Neural crest cell (in vitro differentiated cells): Measurements from ENCODE around the gene C19orf12. TPM values are rescaled to one million over a fixed set of nuclear protein-coding genes. Genes with fewer than 3 reads are reported as not detected.
"Not testable (repeated sequence)": the region's sequence is repeated elsewhere in the genome, so short reads cannot be mapped to it uniquely, and the experiment has no call there.

ENCODE experiments used
- DNase-seq: peaks from one replicate; pipeline ENCODE4 v3.0.0; 2021; ENCODE audit warnings: low read depth, mixed read lengths, low spot score
- H3K27ac Mint-ChIP-seq: one replicate; pipeline ENCODE4 v1.8.0; 2021; ENCODE audit warnings: mild to moderate bottlenecking, mixed read lengths; ENCODE audit not compliant: unreplicated experiment
- H3K27me3 Mint-ChIP-seq: 2 replicates; pipeline ENCODE4 v1.8.0; 2021; ENCODE audit warnings: low read depth, mild to moderate bottlenecking, mixed read lengths
- H3K36me3 Mint-ChIP-seq: 2 replicates; pipeline ENCODE4 v1.8.0; 2021; ENCODE audit warnings: low read depth, mild to moderate bottlenecking, mixed read lengths
- H3K4me1 Mint-ChIP-seq: 2 replicates; pipeline ENCODE4 v1.8.0; 2021; ENCODE audit warnings: mixed read lengths
- H3K4me3 Mint-ChIP-seq: one replicate; pipeline ENCODE4 v1.8.0; 2021; ENCODE audit warnings: mild to moderate bottlenecking, mixed read lengths
- H3K9me3 Mint-ChIP-seq: 2 replicates; pipeline ENCODE4 v1.8.0; 2021; ENCODE audit warnings: mixed read lengths
- CTCF ChIP-seq: fragments of 200-600 bp; sonication (generic); conservative IDR thresholded peaks from 2 replicates; pipeline ENCODE4 v1.5.0; 2021; ENCODE audit warnings: antibody characterized with exemption, mild to moderate bottlenecking
- total RNA-seq: library from RNA; stranded (reverse); gene quantifications from 2 replicates; pipeline ENCODE4 v1.2.1, GENCODE V29; 2021

Gene C19orf12
- total RNA-seq, 1 donor from 2014 or later: 38.1 TPM

- TF ChIP-seq CTCF: no peak
- H3K4me1 Mint-ChIP-seq: peaks cover 7% of the 10 kb centered on the region
- no peak for DNase-seq
- no peak overlapping the region for H3K4me3 Mint-ChIP-seq
- H3K9me3 Mint-ChIP-seq: no peaks in the 10 kb centered on the region
- H3K27ac Mint-ChIP-seq: no peak overlapping the region
- H3K27me3 Mint-ChIP-seq: no peaks in the 10 kb centered on the region
- H3K36me3 Mint-ChIP-seq: no peaks in the 10 kb centered on the region
Measured at GRCh38 chr19:29673451-29674371, 41.4 kb downstream of the C19orf12 start.

GRCh38 chr19:29672933-29673336, 42.1 kb downstream of the C19orf12 start:
- no peak overlapping the region for H3K27ac Mint-ChIP-seq
- DNase-seq: no peak
- no peak overlapping the region for H3K4me3 Mint-ChIP-seq
- no peaks in the 10 kb centered on the region for H3K36me3 Mint-ChIP-seq
- H3K4me1 Mint-ChIP-seq: peaks cover 7% of the 10 kb centered on the region
- TF ChIP-seq CTCF: no peak
- H3K27me3 Mint-ChIP-seq: no peaks in the 10 kb centered on the region
- H3K9me3 Mint-ChIP-seq: no peaks in the 10 kb centered on the region

- Mint-ChIP-seq H3K36me3 (no peaks in the 10 kb centered on the region), H3K27me3 (peaks cover 5% of the 10 kb centered on the region), H3K4me1 (peaks cover 7% of the 10 kb centered on the region), H3K9me3 (no peaks in the 10 kb centered on the region), H3K4me3 (no peak overlapping the region), H3K27ac (no peak overlapping the region)
- no peak for TF ChIP-seq CTCF
- no peak for DNase-seq
Measured at GRCh38 chr19:29672319-29672932, 42.6 kb downstream of the C19orf12 start.

GRCh38 chr19:29671393-29672160, 43.5 kb downstream of the C19orf12 start:
- H3K36me3 Mint-ChIP-seq: no peaks in the 10 kb centered on the region
- H3K27me3 Mint-ChIP-seq: peaks cover 13% of the 10 kb centered on the region
- DNase-seq: no peak
- TF ChIP-seq CTCF: peak; percentile 50
- H3K9me3 Mint-ChIP-seq: no peaks in the 10 kb centered on the region
- H3K27ac Mint-ChIP-seq: peak overlapping the region; percentile 61
- peaks cover 15% of the 10 kb centered on the region for H3K4me1 Mint-ChIP-seq
- H3K4me3 Mint-ChIP-seq: no peak overlapping the region

- Mint-ChIP-seq H3K4me1 (peaks cover 16% of the 10 kb centered on the region), H3K27me3 (peaks cover 19% of the 10 kb centered on the region)
- not testable (repeated sequence) for H3K4me3 Mint-ChIP-seq, H3K36me3 Mint-ChIP-seq, DNase-seq, H3K27ac Mint-ChIP-seq, H3K9me3 Mint-ChIP-seq
Measured at GRCh38 chr19:29671026-29671392, 44.1 kb downstream of the C19orf12 start.
